Keratinocyte (primary cell): ENCODE measurements around the gene MGLL. TPM values are rescaled to one million over a fixed set of nuclear protein-coding genes. Genes with fewer than 3 reads are reported as not detected.

Source experiments
- DNase-seq: peaks from one replicate; pipeline ENCODE4 v3.0.0-alpha.2; 2011; ENCODE audit warnings: low read depth, missing footprints, low spot score
- FAIRE-seq: peaks from 2 replicates; lab custom pipeline; 2011; peaks lifted over from hg19 to GRCh38; lab: Jason Lieb, UNC
- H2AFZ ChIP-seq: 2 replicates; pipeline ENCODE4 v1.6.0; 2012; ENCODE audit warnings: low read length, control low read depth, inconsistent platforms; ENCODE audit not compliant: control insufficient read depth
- H3K27ac ChIP-seq: 2 replicates; pipeline ENCODE4 v1.5.1; 2011; ENCODE audit warnings: low read length; ENCODE audit not compliant: control insufficient read depth, insufficient read depth
- H3K27me3 ChIP-seq: 3 replicates; pipeline ENCODE4 v1.6.0; 2011; ENCODE audit warnings: low read length; ENCODE audit not compliant: control insufficient read depth, insufficient read depth; ENCODE audit errors: extremely low read depth
- H3K36me3 ChIP-seq, 2 experiments: 2 replicates in 1 of 2; 3 replicates in 1 of 2; pipeline ENCODE4 v1.5.1; 2011; ENCODE audit warnings: low read length in 2 of 2, mild to moderate bottlenecking in 1 of 2; ENCODE audit not compliant: control insufficient read depth in 2 of 2, insufficient read depth in 2 of 2; ENCODE audit errors: extremely low read depth in 1 of 2
- H3K4me1 ChIP-seq: 3 replicates; pipeline ENCODE4 v1.5.1; 2011; ENCODE audit warnings: low read length; ENCODE audit not compliant: control insufficient read depth, insufficient read depth; ENCODE audit errors: extremely low read depth
- H3K4me2 ChIP-seq: 3 replicates; pipeline ENCODE4 v1.6.0; 2011; ENCODE audit warnings: low read depth, low read length; ENCODE audit not compliant: control insufficient read depth, insufficient read depth; ENCODE audit errors: extremely low read depth
- H3K4me3 ChIP-seq, 3 experiments: fragments of 200-600 bp in 1 of 3; sonication (generic) in 1 of 3; 2 replicates in 2 of 3; 3 replicates in 1 of 3; pipeline ENCODE4 v1.5.1; 2011 to 2016; ENCODE audit warnings: low read length in 3 of 3, mild to moderate bottlenecking in 3 of 3, control low read depth in 2 of 3, inconsistent platforms in 1 of 3, low read depth in 1 of 3, mixed read lengths in 1 of 3, mixed run types in 1 of 3, moderate library complexity in 1 of 3; ENCODE audit not compliant: control insufficient read depth in 2 of 3, insufficient read depth in 2 of 3; ENCODE audit errors: extremely low read depth in 1 of 3
- H3K79me2 ChIP-seq: 2 replicates; pipeline ENCODE4 v1.6.0; 2012; ENCODE audit warnings: low read length; ENCODE audit not compliant: control insufficient read depth, insufficient read depth
- H3K9ac ChIP-seq: 3 replicates; pipeline ENCODE4 v1.6.0; 2011; ENCODE audit warnings: low read length; ENCODE audit not compliant: control insufficient read depth, insufficient read depth; ENCODE audit errors: extremely low read depth
- H3K9me1 ChIP-seq: 3 replicates; pipeline ENCODE4 v1.6.0; 2011; ENCODE audit warnings: low read length; ENCODE audit not compliant: control insufficient read depth, insufficient read depth; ENCODE audit errors: extremely low read depth
- H3K9me3 ChIP-seq: 2 replicates; pipeline ENCODE4 v1.5.1; 2012; ENCODE audit warnings: low read depth, low read length; ENCODE audit not compliant: control insufficient read depth
- H4K20me1 ChIP-seq: 3 replicates; pipeline ENCODE4 v1.6.0; 2011; ENCODE audit warnings: low read length; ENCODE audit not compliant: control insufficient read depth, insufficient read depth; ENCODE audit errors: extremely low read depth
- EZH2 ChIP-seq: IDR thresholded peaks from one replicate; pipeline ENCODE4 v1.6.1; 2012; ENCODE audit warnings: inconsistent platforms, mild to moderate bottlenecking, low read length, moderate library complexity
- dilution Hi-C: fragments of 300-500 bp; cut with MboI; formaldehyde crosslinking; loops from one replicate; pipeline ENCODE4 v1.7.0; 2020; ENCODE audit warnings: low sequenced_read_pairs; ENCODE audit not compliant: extremely low pct_ligation_motif_present
- polyA plus RNA-seq, 5 experiments: library from polyadenylated mRNA; depleted of rRNA in 3 of 5; stranded (reverse) in 3 of 5; stranded (forward) in 1 of 5; unstranded in 1 of 5; fragments of >200 nt; gene quantifications; 1 replicate in 1 of 5; 2 replicates in 3 of 5; 3 replicates in 1 of 5; pipeline versions ENCODE4 v1.2.1 to v1.2.3, GENCODE V29; 2011 to 2012; ENCODE audit warnings: missing spikeins in 2 of 5, low read depth in 1 of 5, low replicate concordance in 1 of 5
- TF ChIP-seq, protein P1 (sequence below), 3 experiments: IDR thresholded peaks in 1 of 3; conservative IDR thresholded peaks in 1 of 3; optimal IDR thresholded peaks in 1 of 3; 2 replicates in 2 of 3; 3 replicates in 1 of 3; pipeline versions ENCODE3 to v1.5.1; 2011; ENCODE audit warnings: low read length in 3 of 3, mild to moderate bottlenecking in 3 of 3, moderate library complexity in 2 of 3, control low read depth in 1 of 3, inconsistent platforms in 1 of 3; ENCODE audit not compliant: insufficient read depth in 2 of 3; ENCODE audit errors: extremely low read depth in 1 of 3

Gene MGLL
- polyA plus RNA-seq, 1 donor (not counting 4 experiments of a cell fraction or from before 2014, with no cell fraction given): 17.8 TPM

DNA sequence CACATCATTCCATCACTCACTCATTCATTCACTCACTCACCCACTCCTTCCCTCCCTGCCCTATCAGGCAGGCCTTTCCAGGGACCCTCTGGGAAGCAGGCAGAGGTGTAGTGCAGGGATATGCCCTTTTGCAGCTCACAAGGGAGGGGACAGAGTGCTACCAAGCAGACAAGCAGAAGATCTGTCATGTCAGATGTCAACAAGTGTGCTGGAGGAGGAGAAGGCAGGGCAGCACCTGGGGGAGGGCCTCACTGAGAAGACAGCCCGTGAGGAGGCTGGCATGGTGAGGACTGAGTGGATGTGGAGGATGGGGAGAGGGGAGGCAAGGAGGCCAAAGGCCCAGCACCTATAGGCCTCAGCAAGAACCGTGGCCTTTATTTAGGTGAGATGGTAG is 134.3 kb downstream of the MGLL start:
- FAIRE-seq: no peak
- H3K9ac ChIP-seq: no peak overlapping the region

DNA sequence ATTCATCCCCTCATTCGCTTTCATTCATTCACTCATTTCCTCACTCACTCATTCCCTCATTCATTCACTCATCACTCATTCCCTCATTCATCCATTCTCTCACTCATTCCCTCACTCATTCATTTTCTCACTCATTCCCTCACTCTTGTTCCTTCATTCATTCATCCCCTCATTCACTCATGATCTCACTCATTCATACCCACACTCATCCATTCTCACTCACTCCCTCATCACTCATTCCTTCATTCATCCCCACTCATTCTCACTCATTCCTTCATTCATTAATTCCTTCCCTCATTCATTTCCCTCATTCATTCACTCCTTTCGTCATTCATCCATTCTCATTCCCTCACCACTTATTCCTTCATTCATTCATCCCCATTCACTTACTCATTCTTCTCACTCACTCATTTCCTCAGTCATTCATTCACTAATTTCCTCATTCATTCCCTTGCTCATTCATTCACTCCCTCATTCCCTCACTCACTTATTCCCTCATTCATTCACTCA is 135.0 kb downstream of the MGLL start:
- Histone ChIP-seq H3K36me3 (no peaks in the 10 kb centered on the region), H3K27me3 (no peaks in the 10 kb centered on the region), H3K4me1 (peaks cover 30% of the 10 kb centered on the region), H3K9me1 (no peaks in the 10 kb centered on the region), H3K4me2 (no peak overlapping the region), H4K20me1 (no peaks in the 10 kb centered on the region), H3K4me3 (no peak overlapping the region), H3K9me3 (no peaks in the 10 kb centered on the region), H3K27ac (no peak overlapping the region), H3K9ac (no peak overlapping the region), H2AFZ (no peak overlapping the region), H3K79me2 (no peaks in the 10 kb centered on the region)
- DNase-seq (no peak), FAIRE-seq (no peak)
- TF ChIP-seq EZH2: no peak
- TF ChIP-seq, protein P1, sequence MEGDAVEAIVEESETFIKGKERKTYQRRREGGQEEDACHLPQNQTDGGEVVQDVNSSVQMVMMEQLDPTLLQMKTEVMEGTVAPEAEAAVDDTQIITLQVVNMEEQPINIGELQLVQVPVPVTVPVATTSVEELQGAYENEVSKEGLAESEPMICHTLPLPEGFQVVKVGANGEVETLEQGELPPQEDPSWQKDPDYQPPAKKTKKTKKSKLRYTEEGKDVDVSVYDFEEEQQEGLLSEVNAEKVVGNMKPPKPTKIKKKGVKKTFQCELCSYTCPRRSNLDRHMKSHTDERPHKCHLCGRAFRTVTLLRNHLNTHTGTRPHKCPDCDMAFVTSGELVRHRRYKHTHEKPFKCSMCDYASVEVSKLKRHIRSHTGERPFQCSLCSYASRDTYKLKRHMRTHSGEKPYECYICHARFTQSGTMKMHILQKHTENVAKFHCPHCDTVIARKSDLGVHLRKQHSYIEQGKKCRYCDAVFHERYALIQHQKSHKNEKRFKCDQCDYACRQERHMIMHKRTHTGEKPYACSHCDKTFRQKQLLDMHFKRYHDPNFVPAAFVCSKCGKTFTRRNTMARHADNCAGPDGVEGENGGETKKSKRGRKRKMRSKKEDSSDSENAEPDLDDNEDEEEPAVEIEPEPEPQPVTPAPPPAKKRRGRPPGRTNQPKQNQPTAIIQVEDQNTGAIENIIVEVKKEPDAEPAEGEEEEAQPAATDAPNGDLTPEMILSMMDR (optimal IDR thresholded peaks at IDR 0.05 in 1 of 3, IDR thresholded peaks at IDR 0.05 in 1 of 3, conservative IDR thresholded peaks at IDR 0.05 in 1 of 3; ENCODE audit: extremely low read depth in 1 of 3, insufficient read depth in 2 of 3, low read length in 3 of 3): no peak
- dilution Hi-C loops: no loop called here

More for the DNA sequence above, 134.3 kb downstream of the MGLL start:
- Histone ChIP-seq H3K4me3 (no peak overlapping the region), H2AFZ (no peak overlapping the region), H3K27me3 (no peaks in the 10 kb centered on the region), H3K27ac (no peak overlapping the region), H3K4me2 (no peak overlapping the region), H3K4me1 (peaks cover 30% of the 10 kb centered on the region), H3K9me3 (no peaks in the 10 kb centered on the region), H3K36me3 (no peaks in the 10 kb centered on the region), H3K9me1 (no peaks in the 10 kb centered on the region), H3K79me2 (no peaks in the 10 kb centered on the region), H4K20me1 (no peaks in the 10 kb centered on the region)
- dilution Hi-C loops: no loop called here
- no peak for TF ChIP-seq EZH2
- no peak for DNase-seq

DNA sequence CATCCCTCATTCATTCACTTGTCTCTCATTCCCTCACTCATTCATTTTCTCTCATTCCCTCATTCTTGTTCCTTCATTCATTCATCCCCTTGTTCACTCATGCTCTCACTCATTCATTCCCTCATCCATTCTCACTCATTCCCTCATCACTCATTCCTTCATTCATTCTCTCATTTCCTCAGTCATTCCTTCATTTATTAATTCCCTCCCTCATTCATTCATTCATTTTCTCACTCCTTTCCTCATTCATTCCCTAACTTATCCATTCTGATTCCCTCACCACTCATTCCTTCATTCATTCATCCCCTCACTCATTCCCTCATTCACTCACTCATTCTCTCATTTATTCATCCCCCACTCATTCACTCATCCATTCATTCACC is 135.8 kb downstream of the MGLL start:
- no peaks in the 10 kb centered on the region for H3K9me3 ChIP-seq
- H3K79me2 ChIP-seq: no peaks in the 10 kb centered on the region
- H3K27me3 ChIP-seq: no peaks in the 10 kb centered on the region
- dilution Hi-C loops: no loop called here
- no peak for FAIRE-seq
- DNase-seq: no peak
- no peaks in the 10 kb centered on the region for H3K9me1 ChIP-seq
- no peak overlapping the region for H2AFZ ChIP-seq
- H3K36me3 ChIP-seq: no peaks in the 10 kb centered on the region
- peaks cover 30% of the 10 kb centered on the region for H3K4me1 ChIP-seq
- no peak overlapping the region for H3K4me2 ChIP-seq
- no peak overlapping the region for H3K9ac ChIP-seq
- H4K20me1 ChIP-seq: no peaks in the 10 kb centered on the region
- H3K27ac ChIP-seq: no peak overlapping the region
- TF ChIP-seq, protein P1 (optimal IDR thresholded peaks at IDR 0.05 in 1 of 3, IDR thresholded peaks at IDR 0.05 in 1 of 3, conservative IDR thresholded peaks at IDR 0.05 in 1 of 3; ENCODE audit: extremely low read depth in 1 of 3, insufficient read depth in 2 of 3, low read length in 3 of 3): no peak
- TF ChIP-seq EZH2: no peak
- no peak overlapping the region for H3K4me3 ChIP-seq
